Stimulated activated CD8-positive, alpha-beta memory T cell treated with anti-CD3 and anti-CD28 coated beads, Interleukin-15, amount 100 ng/mL, for 4 hours (primary cell): ENCODE measurements around the gene CNN2.

Source experiments
- DNase-seq, 2 donors: peaks; one replicate each; pipeline ENCODE4 v3.0.0-alpha.2; 2020; ENCODE audit warnings: low read depth in 2 of 2

CNN2 gene

DNA sequence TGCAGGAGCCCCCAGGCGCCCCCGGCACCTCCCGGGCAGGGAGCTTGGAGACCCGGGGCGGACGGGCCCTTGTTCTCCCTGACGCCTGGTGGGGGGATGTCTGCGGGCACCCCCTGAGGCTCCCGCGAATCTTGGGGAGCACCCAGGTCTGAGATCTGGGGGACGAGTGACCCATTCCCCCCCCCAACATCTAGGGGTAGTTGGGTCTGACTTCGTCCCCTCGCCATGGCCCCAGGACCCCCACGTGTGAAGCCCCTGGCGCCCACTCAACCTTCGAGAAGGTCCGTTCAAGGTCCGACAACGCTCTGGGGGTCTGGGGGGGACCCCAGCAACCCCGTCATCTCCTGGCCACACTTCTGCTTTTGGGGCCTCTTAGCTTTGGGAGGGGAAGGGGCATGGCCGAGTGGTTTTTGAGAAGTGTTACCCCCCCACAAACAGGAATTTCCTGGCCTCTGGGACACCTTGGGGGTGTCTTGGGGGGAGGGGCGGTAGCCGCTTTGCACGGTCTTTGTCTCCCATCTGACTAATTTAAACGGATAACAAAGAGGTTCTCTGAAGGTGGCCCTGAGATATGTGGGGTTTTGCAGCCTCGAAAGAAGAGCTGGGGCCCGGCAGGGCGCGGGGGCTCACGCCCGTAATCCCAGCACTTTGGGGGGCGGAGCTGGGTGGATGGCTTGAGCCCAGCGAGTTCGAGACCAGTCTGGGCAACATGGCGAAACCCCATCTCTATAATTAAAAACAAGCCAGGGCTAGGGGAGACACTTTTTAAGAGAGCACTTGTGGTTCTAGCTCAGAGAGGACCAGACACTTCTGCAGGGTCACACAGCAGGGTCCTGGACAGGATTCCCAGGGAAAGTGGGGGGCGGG lies 608 bp downstream of the CNN2 start:
- no peak for DNase-seq

DNA sequence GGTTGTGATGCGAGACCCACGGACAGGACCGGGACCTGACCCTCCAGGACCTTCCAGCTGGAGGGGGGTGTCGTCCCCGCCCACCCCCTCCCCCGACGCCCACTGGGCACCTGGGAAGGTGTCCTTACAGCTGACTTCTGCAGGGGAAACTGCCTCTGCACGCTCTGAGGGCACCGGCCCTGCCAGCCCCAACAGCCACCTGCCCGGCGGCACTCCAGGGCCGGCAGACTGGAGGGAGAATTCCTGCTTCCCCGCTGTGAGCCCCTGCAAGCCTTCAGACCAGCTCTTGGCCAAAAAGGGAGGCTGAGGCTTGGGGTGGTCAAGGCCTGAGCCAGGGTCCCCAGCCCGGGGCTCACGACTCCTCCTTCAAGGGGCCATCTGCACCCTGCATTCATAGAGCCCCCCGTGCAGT lies 1.2 kb downstream of the CNN2 start:
- no peak for DNase-seq

DNA sequence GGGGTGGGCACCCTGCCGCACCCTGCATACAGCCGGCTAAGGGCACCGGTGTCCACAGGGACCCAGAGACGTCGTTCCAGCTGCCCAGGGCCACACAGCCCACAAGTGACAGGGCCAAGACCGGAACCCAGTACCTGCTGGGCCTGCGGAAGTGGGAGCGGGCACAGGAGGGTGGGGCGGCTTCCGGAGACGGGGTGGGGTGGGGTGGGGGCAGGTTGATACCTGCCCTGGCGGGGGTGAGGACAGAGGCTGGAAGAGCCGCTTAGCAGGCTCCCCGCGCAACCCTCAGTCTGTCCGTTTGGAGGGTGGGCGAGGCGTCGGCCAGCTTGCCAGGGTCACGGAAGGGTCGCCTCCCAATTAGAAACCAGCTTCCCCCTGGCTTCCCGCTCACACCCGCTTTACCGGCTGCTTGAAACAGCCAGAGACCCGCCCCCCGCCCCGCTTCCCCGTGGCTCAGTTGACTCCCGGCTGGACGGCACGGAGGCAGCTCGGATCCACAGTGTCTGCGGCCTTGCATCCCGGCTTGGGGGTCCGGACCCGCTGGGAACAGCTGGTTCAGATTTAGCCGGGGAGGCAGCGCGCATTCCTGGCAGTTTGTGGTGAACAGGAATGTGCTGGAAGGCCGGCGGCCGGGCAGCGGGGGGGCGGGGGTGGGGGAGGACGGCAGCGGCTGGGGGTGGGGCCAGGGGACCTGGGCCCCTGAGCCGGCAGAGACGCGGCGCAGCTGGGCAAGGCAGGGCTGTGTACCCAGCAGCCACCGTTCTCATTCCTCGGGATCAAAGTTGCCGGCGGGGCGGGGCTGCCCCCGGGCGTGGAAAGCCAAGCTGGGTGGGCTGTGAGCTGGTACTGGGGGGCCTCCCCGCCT lies 1.9 kb downstream of the CNN2 start:
- no peak for DNase-seq

DNA sequence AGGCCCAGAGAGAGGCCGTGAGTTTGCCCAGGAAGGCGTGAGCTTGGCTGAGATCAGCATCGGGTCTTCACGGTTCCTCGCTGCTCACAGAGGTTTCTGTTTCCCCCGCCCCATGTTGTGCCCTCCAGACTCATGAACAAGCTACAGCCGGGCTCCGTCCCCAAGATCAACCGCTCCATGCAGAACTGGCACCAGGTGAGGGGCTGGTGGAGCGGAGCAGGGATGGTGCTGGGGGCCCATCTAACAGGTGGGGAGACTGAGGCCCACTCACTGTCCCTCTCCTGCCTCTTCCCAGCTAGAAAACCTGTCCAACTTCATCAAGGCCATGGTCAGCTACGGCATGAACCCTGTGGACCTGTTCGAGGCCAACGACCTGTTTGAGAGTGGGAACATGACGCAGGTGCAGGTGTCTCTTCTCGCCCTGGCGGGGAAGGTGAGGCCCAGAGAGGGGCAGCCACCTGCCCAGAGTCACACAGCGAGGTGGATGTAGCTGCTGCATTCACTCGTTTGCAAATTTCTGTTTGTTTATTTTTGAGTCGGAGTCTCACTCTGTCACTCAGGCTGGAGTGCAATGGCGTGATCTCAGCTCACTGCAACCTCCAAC lies 6.0 kb downstream of the CNN2 start:
- no peak for DNase-seq

DNA sequence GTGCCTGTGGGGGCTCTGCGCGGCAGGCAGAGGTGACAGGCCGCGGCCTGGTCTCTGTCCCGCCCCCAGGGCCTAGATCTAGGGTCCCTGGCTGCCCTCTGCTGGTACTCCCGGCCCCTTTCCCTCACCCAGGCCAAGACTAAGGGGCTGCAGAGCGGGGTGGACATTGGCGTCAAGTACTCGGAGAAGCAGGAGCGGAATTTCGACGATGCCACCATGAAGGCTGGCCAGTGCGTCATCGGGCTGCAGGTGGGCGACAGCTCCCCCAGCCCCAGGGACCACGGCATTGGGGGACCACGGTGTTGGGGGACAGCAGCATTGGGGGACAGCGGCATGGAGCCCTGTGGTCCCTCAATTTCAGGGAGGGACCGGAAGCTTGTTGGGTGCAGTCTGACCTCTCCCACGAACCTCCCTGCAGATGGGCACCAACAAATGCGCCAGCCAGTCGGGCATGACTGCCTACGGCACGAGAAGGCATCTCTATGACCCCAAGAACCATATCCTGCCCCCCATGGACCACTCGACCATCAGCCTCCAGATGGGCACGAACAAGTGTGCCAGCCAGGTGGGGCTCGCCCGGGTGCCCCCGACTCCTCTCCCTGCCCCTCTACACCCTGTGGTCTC lies 9.7 kb downstream of the CNN2 start:
- no peak for DNase-seq

DNA sequence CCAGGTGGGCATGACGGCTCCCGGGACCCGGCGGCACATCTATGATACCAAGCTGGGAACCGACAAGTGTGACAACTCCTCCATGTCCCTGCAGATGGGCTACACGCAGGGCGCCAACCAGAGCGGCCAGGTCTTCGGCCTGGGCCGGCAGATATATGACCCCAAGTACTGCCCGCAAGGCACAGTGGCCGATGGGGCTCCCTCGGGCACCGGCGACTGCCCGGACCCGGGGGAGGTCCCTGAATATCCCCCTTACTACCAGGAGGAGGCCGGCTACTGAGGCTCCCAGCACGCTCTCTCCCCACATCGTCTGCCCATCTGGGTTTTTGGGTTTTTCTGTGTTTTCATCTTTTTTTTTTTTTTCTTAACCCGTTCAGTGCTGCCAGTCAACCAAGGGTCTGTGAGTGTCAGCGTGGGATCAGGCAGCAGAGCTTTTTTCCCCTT lies 11.2 kb downstream of the CNN2 start:
- no peak for DNase-seq

DNA sequence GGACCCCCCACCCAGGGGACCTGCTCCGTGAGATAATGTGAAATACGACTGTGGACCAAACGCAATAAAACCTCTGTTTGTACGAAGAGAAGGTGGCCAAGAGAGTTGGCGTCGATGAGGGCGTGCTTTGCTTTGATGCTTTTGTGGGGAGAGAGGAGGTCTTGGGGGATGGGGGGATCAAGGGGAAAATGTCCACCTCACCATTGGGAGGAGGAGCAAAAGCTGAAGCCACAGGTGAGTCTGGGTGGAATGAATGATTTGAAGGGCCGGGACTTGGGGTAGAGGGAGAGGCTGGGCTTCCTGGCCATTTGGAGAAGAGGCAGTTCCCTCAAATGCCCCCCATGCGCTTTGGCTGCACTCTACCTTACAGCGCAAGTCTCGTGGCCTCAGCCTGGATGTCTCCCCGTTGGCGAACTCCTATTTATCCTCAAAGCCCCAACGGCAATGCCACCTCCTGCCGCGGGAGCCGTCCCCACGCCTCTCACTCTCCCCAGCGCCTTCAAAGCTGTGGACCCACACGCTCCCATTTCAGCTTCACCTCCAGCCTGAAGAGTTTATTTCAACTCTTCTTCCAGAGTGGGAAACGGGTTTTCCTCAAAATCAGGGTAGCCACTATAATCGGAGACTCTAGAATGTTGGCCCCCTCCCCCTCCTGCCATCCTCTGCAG lies 12.7 kb downstream of the CNN2 start:
- no peak for DNase-seq

DNA sequence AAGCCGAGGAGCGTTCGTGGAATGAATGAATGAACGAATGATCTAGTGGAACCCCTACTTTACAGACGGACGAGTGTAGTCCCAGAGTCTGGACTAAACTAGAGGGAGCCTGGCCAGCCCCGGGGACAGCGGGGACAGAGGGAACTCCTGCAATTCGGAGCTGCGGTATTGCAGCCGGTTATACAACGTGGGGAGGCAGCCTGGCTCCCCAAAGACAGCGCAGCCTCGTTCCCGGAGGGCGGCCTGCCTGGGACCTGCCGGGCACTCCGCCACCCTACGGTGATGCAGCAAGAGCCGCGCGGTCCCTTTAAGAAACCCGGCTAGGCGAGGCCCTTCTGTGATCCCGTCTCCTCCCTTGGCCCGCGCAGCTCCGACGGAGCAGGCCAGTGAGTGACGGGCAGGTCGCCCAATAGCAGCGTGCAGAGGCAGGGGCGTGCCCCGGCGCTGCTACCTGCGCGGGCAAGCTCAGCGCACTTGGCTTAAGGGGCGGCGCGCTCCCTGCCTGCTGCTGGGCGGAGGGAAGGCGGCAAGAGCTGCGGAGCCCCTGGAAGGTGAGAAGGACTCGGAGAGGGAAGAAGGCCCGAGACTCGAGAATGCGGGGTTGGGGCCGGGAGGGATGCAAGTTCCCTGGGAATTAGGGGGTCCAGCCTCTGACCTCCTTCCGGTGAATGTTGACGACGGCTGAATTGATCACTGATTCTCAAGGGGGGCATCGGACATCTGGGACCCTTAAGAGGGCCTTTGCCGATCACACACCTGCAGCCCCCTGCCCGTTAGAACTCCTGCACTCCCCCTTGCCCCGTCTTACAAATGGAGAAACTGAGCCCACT lies 13.5 kb downstream of the CNN2 start, which contains the start of gene ABCA7:
Gene ABCA7, plus strand, starts transcription at position 462 of the 830 bp plus-strand sequence. CDS start 1,255 bp downstream, outside the sequence.
- peak; percentile 98 to 99 for DNase-seq

DNA sequence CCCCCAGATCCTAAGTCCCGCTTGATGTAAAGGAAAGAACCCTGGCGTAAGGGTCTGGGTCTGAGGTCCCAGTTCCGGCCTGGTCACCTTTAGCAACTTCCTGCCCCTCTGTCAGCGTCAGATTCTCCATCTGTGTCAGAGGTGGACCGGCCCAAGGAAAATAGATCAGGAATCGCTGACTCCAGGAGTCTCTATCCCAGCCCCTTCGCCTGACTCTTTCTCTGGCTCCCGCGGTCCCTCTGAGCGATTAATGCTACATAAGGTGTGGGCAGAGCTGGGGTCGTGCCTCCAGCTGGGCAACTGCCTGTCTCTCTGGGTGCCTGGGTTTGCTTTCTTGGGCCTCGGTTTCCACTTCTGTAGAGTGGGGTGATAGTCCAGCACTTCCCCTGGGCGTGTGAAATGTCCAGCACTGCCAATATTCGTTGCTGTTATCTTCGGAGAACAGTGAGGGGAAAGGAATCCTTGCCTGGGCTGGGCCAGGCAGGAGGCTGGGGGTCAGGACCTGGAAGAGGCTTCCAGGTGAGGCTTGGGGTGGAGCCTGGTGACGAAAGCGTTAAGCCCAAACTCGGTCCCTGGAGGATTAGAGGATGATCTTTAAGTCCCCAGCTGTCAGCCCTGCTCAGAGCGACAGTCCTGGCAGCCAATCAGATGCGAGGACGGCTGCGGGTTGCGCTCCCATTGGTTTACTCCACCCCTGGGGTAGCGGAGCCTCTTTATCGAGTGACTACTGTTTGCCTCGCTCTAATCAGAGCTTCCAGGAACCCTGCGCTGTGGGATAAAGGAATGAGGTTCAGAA lies 14.3 kb downstream of the CNN2 start:
- DNase-seq: peak; percentile 75 to 85

DNA sequence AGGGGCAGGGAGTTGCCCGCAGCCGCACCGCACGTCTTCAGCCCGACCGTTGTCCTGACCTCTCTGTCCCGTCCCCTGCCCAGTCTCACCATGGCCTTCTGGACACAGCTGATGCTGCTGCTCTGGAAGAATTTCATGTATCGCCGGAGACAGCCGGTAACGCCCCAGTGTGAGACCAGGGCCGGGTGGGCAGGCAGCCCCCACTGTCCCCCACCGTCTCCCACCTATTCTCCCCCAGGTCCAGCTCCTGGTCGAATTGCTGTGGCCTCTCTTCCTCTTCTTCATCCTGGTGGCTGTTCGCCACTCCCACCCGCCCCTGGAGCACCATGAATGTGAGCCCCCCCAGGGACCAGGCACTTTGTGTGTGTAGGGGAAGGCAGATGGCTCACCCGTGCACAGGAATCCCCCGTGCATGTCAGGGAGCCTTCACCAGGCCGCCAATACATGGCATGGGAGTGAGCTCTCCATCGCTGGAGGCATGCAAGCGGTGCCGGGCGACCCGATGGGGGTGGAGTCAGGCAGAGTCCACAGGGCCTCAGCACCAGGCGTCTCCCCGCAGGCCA lies 14.9 kb downstream of the CNN2 start:
- no peak for DNase-seq

DNA sequence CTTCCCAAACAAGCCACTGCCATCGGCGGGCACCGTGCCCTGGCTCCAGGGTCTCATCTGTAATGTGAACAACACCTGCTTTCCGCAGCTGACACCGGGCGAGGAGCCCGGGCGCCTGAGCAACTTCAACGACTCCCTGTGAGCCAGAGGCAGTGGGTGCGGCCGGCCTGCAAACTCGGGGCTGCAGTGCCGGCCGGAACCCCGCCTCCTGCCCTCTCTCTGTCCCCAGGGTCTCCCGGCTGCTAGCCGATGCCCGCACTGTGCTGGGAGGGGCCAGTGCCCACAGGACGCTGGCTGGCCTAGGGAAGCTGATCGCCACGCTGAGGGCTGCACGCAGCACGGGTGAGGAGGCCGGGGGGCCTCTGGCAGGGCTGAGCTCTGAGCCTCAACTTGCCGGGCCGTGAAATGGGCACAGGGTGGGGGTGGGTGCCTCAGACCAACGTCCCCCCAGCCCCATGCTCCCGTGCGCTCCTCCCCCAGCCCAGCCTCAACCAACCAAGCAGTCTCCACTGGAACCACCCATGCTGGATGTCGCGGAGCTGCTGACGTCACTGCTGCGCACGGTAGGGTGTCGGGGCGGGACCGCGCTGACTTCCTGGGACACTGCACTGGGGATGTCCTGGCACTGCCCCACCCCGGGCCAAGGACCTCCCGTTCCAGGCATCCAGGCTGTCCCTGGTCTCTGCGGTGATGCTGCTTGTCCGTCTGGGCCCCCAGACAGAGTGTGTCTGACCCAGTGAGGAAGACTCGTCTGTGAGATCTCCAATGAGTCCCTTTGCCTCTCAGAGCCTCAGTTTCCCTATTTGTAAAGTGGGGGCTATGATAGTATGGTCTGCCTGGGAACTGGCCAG lies 15.7 kb downstream of the CNN2 start:
- DNase-seq: no peak

DNA sequence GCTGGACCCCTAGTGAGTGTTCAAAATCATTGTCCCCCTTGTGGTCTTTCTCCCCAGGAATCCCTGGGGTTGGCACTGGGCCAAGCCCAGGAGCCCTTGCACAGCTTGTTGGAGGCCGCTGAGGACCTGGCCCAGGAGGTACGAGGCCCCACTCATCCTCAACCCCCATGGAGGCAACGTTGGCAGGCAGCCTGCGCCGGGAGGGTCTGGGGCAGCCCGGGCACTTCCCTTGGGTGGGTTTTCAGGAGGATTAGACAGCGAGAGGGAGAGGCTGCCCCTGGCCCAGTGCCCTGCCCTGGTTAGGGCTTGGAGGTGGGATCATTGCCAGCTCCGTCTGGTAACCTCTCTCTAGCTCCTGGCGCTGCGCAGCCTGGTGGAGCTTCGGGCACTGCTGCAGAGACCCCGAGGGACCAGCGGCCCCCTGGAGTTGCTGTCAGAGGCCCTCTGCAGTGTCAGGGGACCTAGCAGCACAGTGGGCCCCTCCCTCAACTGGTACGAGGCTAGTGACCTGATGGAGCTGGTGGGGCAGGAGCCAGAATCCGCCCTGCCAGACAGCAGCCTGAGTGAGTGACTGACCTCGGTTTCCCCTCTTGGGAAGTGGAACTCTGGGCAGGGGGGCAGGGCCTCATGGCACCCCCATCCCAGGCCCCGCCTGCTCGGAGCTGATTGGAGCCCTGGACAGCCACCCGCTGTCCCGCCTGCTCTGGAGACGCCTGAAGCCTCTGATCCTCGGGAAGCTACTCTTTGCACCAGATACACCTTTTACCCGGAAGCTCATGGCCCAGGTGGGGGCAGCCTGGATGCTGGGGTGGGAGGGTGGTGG lies 16.5 kb downstream of the CNN2 start:
- no peak for DNase-seq

DNA sequence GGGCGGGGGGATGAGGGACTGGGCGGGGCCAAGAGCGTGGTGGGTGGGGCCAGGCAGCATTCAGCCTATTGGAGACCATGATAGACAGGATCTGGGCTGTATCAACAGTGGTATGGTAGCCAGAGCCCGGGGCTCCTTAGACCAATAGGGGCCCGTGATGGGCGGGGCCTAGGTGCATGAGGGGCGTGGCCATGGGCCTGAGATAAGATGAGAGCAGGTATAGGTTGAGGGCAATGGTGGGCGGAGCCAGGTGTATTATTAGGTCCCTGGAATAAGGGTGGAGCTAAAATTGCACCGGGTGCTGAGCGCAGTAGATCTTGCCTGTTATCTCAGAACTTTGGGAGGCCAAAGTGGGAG lies 18.8 kb downstream of the CNN2 start:
- DNase-seq: no peak

DNA sequence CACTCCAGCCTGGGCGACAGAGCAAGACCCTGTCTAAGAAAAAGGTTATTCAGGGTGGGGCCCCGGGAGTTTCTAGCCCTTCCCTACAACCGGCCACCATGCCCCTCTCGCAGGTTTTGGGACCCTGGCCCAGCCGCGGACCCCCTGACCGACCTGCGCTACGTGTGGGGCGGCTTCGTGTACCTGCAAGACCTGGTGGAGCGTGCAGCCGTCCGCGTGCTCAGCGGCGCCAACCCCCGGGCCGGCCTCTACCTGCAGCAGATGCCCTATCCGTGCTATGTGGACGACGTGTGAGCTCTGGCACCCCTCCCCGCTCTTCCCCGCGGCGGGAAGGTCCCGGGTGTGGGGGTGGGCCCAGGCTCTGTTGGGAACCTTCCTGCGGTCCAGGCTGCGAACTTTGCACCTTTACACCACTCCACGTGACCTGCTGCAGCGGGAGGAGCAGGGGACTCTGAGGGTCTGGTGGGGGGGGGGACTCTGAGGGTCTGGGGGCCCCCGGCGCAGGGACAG lies 19.8 kb downstream of the CNN2 start:
- no peak for DNase-seq

DNA sequence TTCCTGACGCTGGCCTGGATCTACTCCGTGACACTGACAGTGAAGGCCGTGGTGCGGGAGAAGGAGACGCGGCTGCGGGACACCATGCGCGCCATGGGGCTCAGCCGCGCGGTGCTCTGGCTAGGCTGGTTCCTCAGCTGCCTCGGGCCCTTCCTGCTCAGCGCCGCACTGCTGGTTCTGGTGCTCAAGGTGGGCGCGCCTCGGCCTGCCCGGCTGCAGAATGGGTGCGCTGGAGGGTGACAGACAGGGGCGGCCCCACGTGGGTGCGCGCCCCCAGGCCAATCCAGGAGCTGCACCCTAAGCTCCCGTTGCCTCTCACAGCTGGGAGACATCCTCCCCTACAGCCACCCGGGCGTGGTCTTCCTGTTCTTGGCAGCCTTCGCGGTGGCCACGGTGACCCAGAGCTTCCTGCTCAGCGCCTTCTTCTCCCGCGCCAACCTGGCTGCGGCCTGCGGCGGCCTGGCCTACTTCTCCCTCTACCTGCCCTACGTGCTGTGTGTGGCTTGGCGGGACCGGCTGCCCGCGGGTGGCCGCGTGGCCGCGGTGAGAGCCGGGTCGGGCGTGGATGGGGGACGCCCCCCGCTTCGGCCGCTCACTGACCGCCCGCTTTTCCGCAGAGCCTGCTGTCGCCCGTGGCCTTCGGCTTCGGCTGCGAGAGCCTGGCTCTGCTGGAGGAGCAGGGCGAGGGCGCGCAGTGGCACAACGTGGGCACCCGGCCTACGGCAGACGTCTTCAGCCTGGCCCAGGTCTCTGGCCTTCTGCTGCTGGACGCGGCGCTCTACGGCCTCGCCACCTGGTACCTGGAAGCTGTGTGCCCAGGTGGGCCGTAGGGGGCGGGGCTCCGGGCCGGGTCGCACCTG lies 20.7 kb downstream of the CNN2 start:
- DNase-seq: no peak

DNA sequence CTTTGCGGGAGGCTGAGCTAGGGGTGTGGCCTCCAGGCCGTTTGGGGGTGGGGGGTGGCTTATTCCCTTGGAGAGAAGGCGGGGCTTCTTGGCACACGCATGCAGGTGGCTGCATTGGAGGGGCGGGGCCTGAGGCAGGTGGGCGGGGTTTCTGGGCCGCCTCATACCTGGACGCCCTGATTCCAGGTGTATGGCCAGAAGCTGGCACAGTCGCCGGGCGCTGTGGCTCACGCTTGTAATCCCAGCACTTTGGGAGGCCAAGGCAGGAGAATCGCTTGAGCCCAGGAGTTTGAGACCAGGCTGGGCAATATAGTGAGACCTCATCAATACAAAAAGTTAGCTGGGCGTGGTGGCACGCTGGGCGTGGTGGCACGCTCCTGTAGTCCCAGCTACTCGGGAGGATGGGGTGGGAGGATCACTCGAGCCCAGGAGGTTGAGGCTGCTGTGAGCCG lies 21.3 kb downstream of the CNN2 start:
- DNase-seq: no peak
